GM13977 (cell line): ENCODE measurements around the gene UCP3.

Source experiments
- DNase-seq: peaks from one replicate; pipeline ENCODE4 v3.0.0; 2012; ENCODE audit warnings: low spot score
- CTCF ChIP-seq: IDR thresholded peaks from 2 replicates; pipeline ENCODE4 v1.5.1; 2012; ENCODE audit warnings: mild to moderate bottlenecking, control low read depth; ENCODE audit not compliant: insufficient read depth; ENCODE audit errors: extremely low read depth, missing control alignments
- in situ Hi-C: fragments of 300-500 bp; cut with MboI; formaldehyde crosslinking; loops from one replicate; pipeline ENCODE4 v1.12.0; 2022; ENCODE audit warnings: low sequenced_read_pairs, low pct_unique_long_range_greater_than_20kb, mixed read lengths, inconsistent platforms; ENCODE audit not compliant: unreplicated experiment

Gene UCP3

DNA sequence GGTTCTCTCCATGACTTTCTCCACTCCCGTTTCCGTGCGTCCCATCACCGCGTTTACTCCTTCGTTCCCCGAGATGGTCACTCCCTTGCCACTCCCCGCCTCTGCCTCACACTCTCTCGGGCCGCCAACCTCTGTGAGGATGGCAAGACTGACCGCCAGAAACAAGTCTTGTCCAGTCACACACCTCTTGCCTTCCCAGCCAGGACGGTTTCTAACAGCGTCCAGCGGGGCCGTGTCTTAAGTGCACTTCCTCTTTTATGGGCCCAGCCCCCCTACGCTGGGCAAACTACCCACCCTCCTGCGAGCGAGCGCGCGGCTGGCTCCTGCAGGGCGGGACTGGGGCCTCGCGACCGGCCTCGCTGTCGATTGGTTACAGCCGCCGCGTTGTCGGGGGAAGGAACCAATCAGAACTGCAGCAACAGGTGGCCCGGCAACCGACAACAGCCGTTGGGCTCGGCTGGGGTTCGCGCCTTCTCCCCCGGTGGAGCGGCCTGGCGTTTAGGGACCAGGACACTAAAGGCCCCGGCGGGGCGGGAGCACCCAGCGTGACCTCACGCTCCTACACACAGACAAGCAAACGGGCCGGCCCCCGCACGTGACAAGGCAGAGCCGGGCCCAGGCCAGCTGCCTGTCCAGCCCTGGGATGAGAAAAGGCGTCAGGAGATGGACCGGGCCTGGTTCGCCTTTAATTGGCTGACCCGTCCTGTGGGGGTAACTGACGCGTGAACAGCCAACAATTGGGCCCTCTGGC, 25.7 kb downstream of the UCP3 start:
- in situ Hi-C loops = no loop called here
- no peak for TF ChIP-seq CTCF
- DNase-seq = peak; percentile 97

- in situ Hi-C loops = no loop called here
- TF ChIP-seq CTCF = no peak
- peak; percentile 86 for DNase-seq
Measured at GRCh38 chr11:73982595-73982989, 26.3 kb downstream of the UCP3 start, which contains the start of gene UCP2. UCP2 (minus strand) TSS chr11:73982843; CDS start chr11:73978378, 4,465 bp downstream.

DNA sequence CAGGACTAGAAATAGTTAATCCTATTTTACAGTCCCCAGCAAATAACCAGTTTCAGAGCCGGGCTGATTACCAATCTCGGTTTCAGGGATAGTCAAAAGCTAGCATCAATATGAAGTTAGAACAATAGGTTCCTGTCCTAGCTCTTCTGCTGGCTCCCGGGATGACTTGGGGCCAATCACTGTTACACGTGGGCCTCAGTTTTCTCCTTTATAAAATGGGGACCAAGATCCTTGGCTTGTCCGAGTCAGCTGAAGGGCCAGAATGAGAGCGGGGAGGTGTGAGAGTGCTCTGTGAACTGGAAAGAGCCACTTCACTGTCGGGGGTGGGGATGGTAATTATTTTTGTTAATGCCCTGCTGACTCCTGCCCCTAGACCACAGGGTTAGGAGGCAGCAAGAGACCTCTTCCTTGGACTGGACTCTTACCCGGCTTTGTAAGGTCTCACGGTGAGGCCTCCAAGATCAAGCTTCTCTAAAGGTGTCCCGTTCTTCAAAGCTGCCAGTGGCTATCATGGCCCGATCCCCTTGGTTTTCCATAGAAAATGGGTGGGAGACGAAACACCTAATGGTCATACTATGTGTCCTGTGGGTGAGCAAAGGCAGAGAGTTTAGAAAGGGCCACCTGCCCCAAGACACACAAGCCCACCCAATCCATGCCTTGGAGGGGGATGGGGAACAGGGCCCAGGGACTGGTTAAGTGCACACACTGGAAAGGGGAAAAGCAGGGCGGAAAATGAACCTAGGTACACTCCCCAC, 27.7 kb downstream of the UCP3 start:
- no peak for TF ChIP-seq CTCF
- in situ Hi-C loops = no loop called here
- DNase-seq = no peak

GRCh38 chr11:73980001-73980961, 28.6 kb downstream of the UCP3 start:
- peak; percentile 88 for DNase-seq
- TF ChIP-seq CTCF = no peak
- in situ Hi-C loops = no loop called here

DNA sequence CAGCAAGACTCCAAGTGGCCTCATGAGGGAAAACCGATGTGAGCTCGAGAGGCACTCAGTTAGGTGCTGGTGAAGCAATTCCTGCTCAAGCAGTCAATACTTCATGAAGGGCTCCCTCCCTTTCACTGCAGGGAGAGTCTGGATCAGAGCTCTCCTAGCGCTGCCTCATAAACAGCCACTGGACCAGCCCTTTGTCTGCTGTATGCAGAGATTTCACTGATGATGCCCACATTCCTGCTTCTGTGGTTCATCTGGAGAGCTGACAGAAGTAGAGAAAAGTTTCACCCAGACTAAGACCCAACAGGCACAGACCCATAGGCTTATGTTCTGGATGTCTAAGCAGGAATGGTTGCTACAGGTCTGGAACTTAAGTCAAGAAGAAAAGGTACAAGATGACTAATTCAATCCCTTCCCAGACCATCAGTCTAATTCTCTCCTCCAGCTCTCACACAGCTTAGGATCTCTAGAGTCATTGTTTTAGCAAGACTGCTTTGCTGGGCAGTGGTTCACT, 30.3 kb downstream of the UCP3 start:
- no peak for DNase-seq
- TF ChIP-seq CTCF = no peak
- in situ Hi-C loops = no loop called here

DNA sequence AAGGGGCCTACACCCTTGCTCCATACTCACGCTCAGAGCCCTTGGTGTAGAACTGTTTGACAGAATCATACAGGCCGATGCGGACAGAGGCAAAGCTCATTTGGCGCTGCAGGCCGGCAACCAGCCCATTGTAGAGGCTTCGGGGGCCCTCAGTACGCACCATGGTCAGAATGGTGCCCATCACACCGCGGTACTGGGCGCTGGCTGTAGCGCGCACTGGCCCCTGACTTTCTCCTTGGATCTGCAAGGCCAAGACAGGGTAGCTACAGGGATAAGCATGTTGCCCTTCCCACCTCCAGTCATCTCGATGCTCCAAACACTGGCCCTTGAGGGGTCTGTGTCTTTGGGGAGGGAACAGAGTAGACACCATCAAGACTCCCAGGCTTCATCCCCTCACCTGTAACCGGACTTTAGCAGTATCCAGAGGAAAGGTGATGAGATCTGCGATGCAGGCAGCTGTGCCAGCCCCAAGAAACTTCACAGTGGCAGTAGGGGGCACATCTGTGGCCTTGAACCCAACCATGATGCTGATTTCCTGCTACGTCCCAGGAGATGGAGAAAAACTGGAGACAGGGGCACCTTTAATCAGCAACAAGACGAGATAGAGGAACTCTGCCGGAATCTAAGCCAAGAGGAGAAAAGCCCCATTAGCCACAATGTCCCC, 30.9 kb downstream of the UCP3 start:
- no peak for TF ChIP-seq CTCF
- DNase-seq = no peak
- in situ Hi-C loops = no loop called here
